A549 (cell line): ENCODE measurements around the gene POC1A. TPM values are rescaled to one million over a fixed set of nuclear protein-coding genes. Genes with fewer than 3 reads are reported as not detected.

Experiments used
- ATAC-seq, 2 experiments: fragments of 200-7000 bp in 1 of 2; fragments of >200 bp in 1 of 2; cut with Nextera tagmentation in 1 of 2; cut with Tn5 transposase in 1 of 2; 3 replicates each; pipeline versions ENCODE4 v1.8.0 to v1.9.1; 2018 to 2020; ENCODE audit warnings: mild to moderate bottlenecking in 1 of 2, moderate library complexity in 1 of 2
- CTCF ChIA-PET: fragments of 300-600 bp; sonication (Branson Sonifier 250); formaldehyde crosslinking; extraction: SDS; loops from one replicate; lab custom pipeline; 2021; ENCODE audit warnings: antibody characterized with exemption, inconsistent platforms; lab: Yijun Ruan, JAX
- POLR2A ChIA-PET: fragments of 350-600 bp; formaldehyde crosslinking; extraction: SDS; loops from one replicate; lab custom pipeline; 2021; ENCODE audit warnings: antibody characterized with exemption, inconsistent platforms; lab: Yijun Ruan, JAX
- DNase-seq, 2 experiments: peaks; one replicate each; pipeline versions ENCODE4 v3.0.0 to v3.0.0-alpha.2; 2011 to 2016; ENCODE audit warnings: low read depth in 1 of 2, low spot score in 1 of 2
- FAIRE-seq: peaks from 2 replicates; lab custom pipeline; 2011; peaks lifted over from hg19 to GRCh38; lab: Jason Lieb, UNC
- H3K27ac ChIP-seq, 2 experiments: fragments of >200 bp; sonication (Bioruptor Twin); formaldehyde crosslinking; 3 replicates each; pipeline ENCODE4 v1.5.1; 2016 to 2017
- H3K4me1 ChIP-seq: fragments of >200 bp; sonication (Bioruptor Twin); formaldehyde crosslinking; 3 replicates; pipeline ENCODE4 v1.6.1; 2016
- H3K4me2 ChIP-seq: fragments of >200 bp; sonication (Bioruptor Twin); formaldehyde crosslinking; 3 replicates; pipeline ENCODE4 v1.6.1; 2016
- H3K4me3 ChIP-seq: fragments of >200 bp; sonication (Bioruptor Twin); formaldehyde crosslinking; 3 replicates; pipeline ENCODE4 v1.5.1; 2016
- H3K9me3 ChIP-seq: fragments of >200 bp; sonication (Bioruptor Twin); formaldehyde crosslinking; 3 replicates; pipeline ENCODE4 v1.6.1; 2016
- BHLHE40 ChIP-seq: IDR thresholded peaks from 2 replicates; pipeline ENCODE4 v1.6.1; 2012; ENCODE audit warnings: low read depth, low read length, inconsistent platforms
- CBX2 ChIP-seq: fragments of 200-600 bp; sonication (generic); IDR thresholded peaks from 2 replicates; pipeline ENCODE4 v1.6.1; 2016; ENCODE audit warnings: low read depth, mild to moderate bottlenecking, borderline replicate concordance
- CBX8 ChIP-seq: fragments of 200-600 bp; sonication (generic); IDR thresholded peaks from 2 replicates; pipeline ENCODE4 v1.6.1; 2016
- CEBPB ChIP-seq, 2 experiments: fragments of >200 bp in 1 of 2; sonication (Bioruptor Twin) in 1 of 2; formaldehyde crosslinking in 1 of 2; IDR thresholded peaks; 2 replicates each; pipeline ENCODE4 v1.6.1; 2012 to 2016
- CHD4 ChIP-seq: fragments of 200-600 bp; sonication (generic); IDR thresholded peaks from 2 replicates; pipeline ENCODE4 v1.6.1; 2016; ENCODE audit warnings: antibody characterized with exemption, mild to moderate bottlenecking, borderline replicate concordance
- FOSB ChIP-seq: fragments of 250-450 bp; sonication (Bioruptor Pico); IDR thresholded peaks from 2 replicates; pipeline ENCODE4 v1.5.0; 2020; ENCODE audit warnings: mild to moderate bottlenecking, moderate library complexity
- GATA3 ChIP-seq: IDR thresholded peaks from 2 replicates; pipeline ENCODE4 v1.6.1; 2012; ENCODE audit warnings: borderline replicate concordance
- HDAC2 ChIP-seq: fragments of 200-600 bp; sonication (generic); IDR thresholded peaks from 2 replicates; pipeline ENCODE4 v1.6.1; 2016
- HOXA7 ChIP-seq: fragments of 250-450 bp; sonication (Bioruptor Pico); IDR thresholded peaks from 2 replicates; pipeline ENCODE4 v1.5.0; 2020; ENCODE audit warnings: mild to moderate bottlenecking, moderate library complexity
- JUN ChIP-seq, 2 experiments: fragments of >200 bp; sonication (Bioruptor Twin); formaldehyde crosslinking; IDR thresholded peaks; 2 replicates in 1 of 2; 3 replicates in 1 of 2; pipeline ENCODE4 v1.6.1; 2016 to 2017
- MAFK ChIP-seq: fragments of 450-650 bp; IDR thresholded peaks from 2 replicates; pipeline ENCODE4 v1.6.1; 2014; ENCODE audit not compliant: partially characterized antibody
- MAZ ChIP-seq: fragments of 150-350 bp; IDR thresholded peaks from 2 replicates; pipeline ENCODE4 v1.6.1; 2014; ENCODE audit warnings: antibody characterized with exemption, low read depth, low read length, borderline replicate concordance
- NFE2L2 ChIP-seq: fragments of 150-350 bp; conservative IDR thresholded peaks from 2 replicates; pipeline ENCODE4 v1.6.1; 2014; ENCODE audit warnings: low read length
- NR3C1 ChIP-seq: fragments of >200 bp; sonication (Bioruptor Twin); formaldehyde crosslinking; IDR thresholded peaks from 3 replicates; pipeline ENCODE4 v1.6.1; 2017
- POLR2AphosphoS2 ChIP-seq: conservative IDR thresholded peaks from 2 replicates; pipeline ENCODE4 v1.6.1; 2012; ENCODE audit warnings: low read length, improper control_type of control experiment, inconsistent platforms
- RARB ChIP-seq: fragments of 250-450 bp; sonication (Bioruptor Pico); IDR thresholded peaks from 2 replicates; pipeline ENCODE4 v1.8.0; 2021; ENCODE audit warnings: mild to moderate bottlenecking, moderate library complexity
- RCOR1 ChIP-seq: fragments of 150-350 bp; IDR thresholded peaks from 2 replicates; pipeline ENCODE4 v1.6.1; 2014; ENCODE audit warnings: antibody characterized with exemption, low read length, low read depth
- TFCP2L1 ChIP-seq: fragments of 250-450 bp; sonication (Bioruptor Pico); IDR thresholded peaks from 2 replicates; pipeline ENCODE4 v1.5.0; 2021; ENCODE audit warnings: mild to moderate bottlenecking
- WGBS: methylation state at CpG from one replicate; pipeline ENCODE4 v1.1.6; 2017; ENCODE audit errors: missing lambda C conversion rate; 5-methylcytosine and 5-hydroxymethylcytosine counted together
- polyA plus RNA-seq, 4 experiments: library from polyadenylated mRNA; depleted of rRNA in 3 of 4; stranded (reverse); fragments of >200 nt; fragmentation: RNase III in 1 of 4; extraction: RNeasy Plus Mini Kit Qiagen cat#74134 plus additional on column Dnase treatment in 1 of 4; gene quantifications; 2 replicates in 3 of 4; 3 replicates in 1 of 4; pipeline ENCODE4 v1.2.3, GENCODE V29; 2011 to 2017
- TF ChIP-seq, protein P1 (sequence below): IDR thresholded peaks from 2 replicates; pipeline ENCODE4 v1.6.1; 2012
- TF ChIP-seq, protein P2 (sequence below): fragments of >200 bp; sonication (Bioruptor Twin); formaldehyde crosslinking; IDR thresholded peaks from 2 replicates; pipeline ENCODE4 v1.6.1; 2016
- TF ChIP-seq, protein P3 (sequence below): fragments of >200 bp; sonication (Bioruptor Twin); formaldehyde crosslinking; IDR thresholded peaks from 3 replicates; pipeline ENCODE4 v1.5.1; 2016
- TF ChIP-seq, protein P4 (sequence below): fragments of 250-450 bp; sonication (Bioruptor Pico); IDR thresholded peaks from 2 replicates; pipeline ENCODE4 v1.5.0; 2021; ENCODE audit warnings: mild to moderate bottlenecking, moderate library complexity, borderline replicate concordance
- TF ChIP-seq, protein P5 (sequence below): fragments of >200 bp; sonication (Bioruptor Twin); formaldehyde crosslinking; IDR thresholded peaks from 3 replicates; pipeline ENCODE4 v1.6.1; 2016

POC1A gene
- polyA plus RNA-seq, 2 of the 4 experiments (the other 2 are of a cell fraction) = 9.4 to 14.1 TPM

DNA sequence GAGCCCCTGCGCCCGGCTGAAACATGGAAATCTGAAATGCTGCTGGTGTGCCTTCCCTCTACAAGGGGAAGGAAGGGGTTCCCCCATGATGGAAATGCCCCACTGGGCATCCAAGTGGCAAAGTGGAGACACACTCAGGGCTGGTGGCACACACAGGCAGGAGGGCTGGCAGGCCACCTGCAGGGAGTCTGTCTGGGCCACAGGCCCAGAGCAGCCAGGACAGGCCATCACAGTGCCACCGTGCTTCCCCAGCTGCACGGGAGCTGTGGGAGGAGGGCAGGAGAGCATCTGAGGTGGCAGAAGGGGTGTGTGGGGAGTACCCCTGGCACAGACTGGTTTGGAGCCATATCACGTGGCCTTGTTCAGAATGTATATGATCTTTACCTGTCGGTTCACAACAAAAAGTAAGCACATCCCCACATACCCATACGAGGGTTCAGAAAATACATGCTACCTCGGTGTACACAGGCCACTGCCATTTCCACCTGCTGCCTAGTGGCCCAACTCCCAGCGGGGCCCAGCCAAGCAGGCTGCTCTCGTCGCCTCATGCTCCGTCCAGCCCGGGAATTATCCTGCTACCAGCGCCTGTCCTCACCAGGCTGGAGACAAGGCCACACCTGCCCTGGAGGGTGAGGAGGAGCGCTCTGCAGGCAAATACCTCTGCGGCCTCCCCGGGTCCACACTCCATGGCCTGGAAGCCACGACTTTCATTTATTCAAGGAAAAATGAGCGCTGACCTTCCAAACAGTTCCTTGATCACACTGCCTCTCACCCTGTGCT lies 75.3 kb downstream of the POC1A start (continued):
- TF ChIP-seq CHD4 (no peak), RCOR1 (no peak), BHLHE40 (no peak), NFE2L2 (no peak)
- TF ChIP-seq, all 56 proteins: peak for 0

DNA sequence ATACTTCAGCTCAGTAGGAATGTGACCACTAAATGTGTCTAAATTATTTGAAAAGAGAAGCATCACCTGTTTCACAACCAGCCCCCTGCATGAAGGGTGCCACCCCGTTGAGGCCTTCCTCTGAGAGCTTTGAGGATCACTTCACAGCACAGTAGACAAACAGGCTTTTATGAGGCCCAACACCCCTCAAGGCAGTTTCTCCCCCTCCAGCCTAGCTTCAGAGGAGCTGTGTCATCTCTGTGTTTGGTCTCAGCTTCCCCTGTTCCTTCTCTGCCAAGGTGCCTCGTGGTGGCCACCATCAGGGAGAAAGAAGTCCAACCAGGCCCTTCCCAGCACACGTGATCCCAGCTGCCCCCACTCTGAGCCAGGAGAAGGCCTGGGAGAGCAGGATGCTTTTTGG lies 76.3 kb downstream of the POC1A start:
- POLR2A ChIA-PET = no interaction called here
- DNase-seq (no peak), FAIRE-seq (no peak), ATAC-seq (no peak)
- TF ChIP-seq POLR2AphosphoS2 (no peak), JUN (IDR thresholded peaks at IDR 0.05) (no peak), GATA3 (no peak), HDAC2 (no peak), MAZ (no peak), NFE2L2 (no peak), CBX8 (no peak), TFCP2L1 (CRISPR knock-in tag) (no peak), NR3C1 (no peak), CBX2 (no peak), CEBPB (IDR thresholded peaks at IDR 0.05) (no peak), MAFK (no peak), HOXA7 (CRISPR knock-in tag) (no peak), FOSB (CRISPR knock-in tag) (no peak), RARB (CRISPR knock-in tag) (no peak)
- TF ChIP-seq, protein P1, sequence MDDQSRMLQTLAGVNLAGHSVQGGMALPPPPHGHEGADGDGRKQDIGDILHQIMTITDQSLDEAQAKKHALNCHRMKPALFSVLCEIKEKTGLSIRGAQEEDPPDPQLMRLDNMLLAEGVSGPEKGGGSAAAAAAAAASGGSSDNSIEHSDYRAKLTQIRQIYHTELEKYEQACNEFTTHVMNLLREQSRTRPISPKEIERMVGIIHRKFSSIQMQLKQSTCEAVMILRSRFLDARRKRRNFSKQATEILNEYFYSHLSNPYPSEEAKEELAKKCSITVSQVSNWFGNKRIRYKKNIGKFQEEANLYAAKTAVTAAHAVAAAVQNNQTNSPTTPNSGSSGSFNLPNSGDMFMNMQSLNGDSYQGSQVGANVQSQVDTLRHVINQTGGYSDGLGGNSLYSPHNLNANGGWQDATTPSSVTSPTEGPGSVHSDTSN = no peak
- TF ChIP-seq, protein P2, sequence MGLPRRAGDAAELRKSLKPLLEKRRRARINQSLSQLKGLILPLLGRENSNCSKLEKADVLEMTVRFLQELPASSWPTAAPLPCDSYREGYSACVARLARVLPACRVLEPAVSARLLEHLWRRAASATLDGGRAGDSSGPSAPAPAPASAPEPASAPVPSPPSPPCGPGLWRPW = no peak
- TF ChIP-seq, protein P3, sequence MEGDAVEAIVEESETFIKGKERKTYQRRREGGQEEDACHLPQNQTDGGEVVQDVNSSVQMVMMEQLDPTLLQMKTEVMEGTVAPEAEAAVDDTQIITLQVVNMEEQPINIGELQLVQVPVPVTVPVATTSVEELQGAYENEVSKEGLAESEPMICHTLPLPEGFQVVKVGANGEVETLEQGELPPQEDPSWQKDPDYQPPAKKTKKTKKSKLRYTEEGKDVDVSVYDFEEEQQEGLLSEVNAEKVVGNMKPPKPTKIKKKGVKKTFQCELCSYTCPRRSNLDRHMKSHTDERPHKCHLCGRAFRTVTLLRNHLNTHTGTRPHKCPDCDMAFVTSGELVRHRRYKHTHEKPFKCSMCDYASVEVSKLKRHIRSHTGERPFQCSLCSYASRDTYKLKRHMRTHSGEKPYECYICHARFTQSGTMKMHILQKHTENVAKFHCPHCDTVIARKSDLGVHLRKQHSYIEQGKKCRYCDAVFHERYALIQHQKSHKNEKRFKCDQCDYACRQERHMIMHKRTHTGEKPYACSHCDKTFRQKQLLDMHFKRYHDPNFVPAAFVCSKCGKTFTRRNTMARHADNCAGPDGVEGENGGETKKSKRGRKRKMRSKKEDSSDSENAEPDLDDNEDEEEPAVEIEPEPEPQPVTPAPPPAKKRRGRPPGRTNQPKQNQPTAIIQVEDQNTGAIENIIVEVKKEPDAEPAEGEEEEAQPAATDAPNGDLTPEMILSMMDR = no peak
- TF ChIP-seq, protein P4, sequence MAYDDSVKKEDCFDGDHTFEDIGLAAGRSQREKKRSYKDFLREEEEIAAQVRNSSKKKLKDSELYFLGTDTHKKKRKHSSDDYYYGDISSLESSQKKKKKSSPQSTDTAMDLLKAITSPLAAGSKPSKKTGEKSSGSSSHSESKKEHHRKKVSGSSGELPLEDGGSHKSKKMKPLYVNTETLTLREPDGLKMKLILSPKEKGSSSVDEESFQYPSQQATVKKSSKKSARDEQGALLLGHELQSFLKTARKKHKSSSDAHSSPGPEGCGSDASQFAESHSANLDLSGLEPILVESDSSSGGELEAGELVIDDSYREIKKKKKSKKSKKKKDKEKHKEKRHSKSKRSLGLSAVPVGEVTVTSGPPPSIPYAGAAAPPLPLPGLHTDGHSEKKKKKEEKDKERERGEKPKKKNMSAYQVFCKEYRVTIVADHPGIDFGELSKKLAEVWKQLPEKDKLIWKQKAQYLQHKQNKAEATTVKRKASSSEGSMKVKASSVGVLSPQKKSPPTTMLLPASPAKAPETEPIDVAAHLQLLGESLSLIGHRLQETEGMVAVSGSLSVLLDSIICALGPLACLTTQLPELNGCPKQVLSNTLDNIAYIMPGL (CRISPR knock-in tag) = no peak
- TF ChIP-seq, protein P5, sequence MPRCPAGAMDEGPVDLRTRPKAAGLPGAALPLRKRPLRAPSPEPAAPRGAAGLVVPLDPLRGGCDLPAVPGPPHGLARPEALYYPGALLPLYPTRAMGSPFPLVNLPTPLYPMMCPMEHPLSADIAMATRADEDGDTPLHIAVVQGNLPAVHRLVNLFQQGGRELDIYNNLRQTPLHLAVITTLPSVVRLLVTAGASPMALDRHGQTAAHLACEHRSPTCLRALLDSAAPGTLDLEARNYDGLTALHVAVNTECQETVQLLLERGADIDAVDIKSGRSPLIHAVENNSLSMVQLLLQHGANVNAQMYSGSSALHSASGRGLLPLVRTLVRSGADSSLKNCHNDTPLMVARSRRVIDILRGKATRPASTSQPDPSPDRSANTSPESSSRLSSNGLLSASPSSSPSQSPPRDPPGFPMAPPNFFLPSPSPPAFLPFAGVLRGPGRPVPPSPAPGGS = no peak
- H3K27ac ChIP-seq = no peak overlapping the region
- H3K9me3 ChIP-seq = no peaks in the 10 kb centered on the region
- no peak overlapping the region for H3K4me2 ChIP-seq
- 55% methylated on average over 3 of the region's 3 CpGs for WGBS
- CTCF ChIA-PET = interaction anchor here (0.9 to 1.2 kb wide), 4 partner anchors 11 to 76 kb away, joined by 4 read pairs; no protein-coding TSS in a partner anchor
- no peaks in the 10 kb centered on the region for H3K4me1 ChIP-seq
- H3K4me3 ChIP-seq = no peak overlapping the region
